Right ventricle myocardium superior (tissue), 1 donor: ENCODE measurements around the gene SORT1. TPM values are rescaled to one million over a fixed set of nuclear protein-coding genes. Genes with fewer than 3 reads are reported as not detected.
"Not testable (repeated sequence)": the region's sequence is repeated elsewhere in the genome, so short reads cannot be mapped to it uniquely, and the experiment has no call there.

Experiments used
- ATAC-seq: fragments of 200-7000 bp; cut with Tn5 transposase; one replicate; pipeline ENCODE4 v1.9.1; 2020; ENCODE audit warnings: mild to moderate bottlenecking; ENCODE audit not compliant: poor library complexity
- DNase-seq: peaks from one replicate; pipeline ENCODE4 v3.0.0-alpha.2; 2020
- intact Hi-C: fragments of 100-400 bp; cut with DNase I; formaldehyde crosslinking; loops from one replicate; pipeline ENCODE4 v1.11.2; 2022
- long read RNA-seq: library from polyadenylated mRNA; unstranded; transcript quantifications from one replicate; pipeline ENCODE4 v2.0.0, GENCODE V29; 2021
- total RNA-seq: library from RNA; stranded (reverse); fragmentation: NEBNext Ultra II Directional; extraction: Animal tissue kit (Norgen Biotek cat#: 25700); gene quantifications from one replicate; pipeline ENCODE4 v1.2.1, GENCODE V29; 2021
- donor health status: DM: no; HTN: yes; CAD: no; lungs with severe emphysema.

SORT1 gene
- total RNA-seq, result 127 TPM
- long read RNA-seq, full-length matches to known transcripts, result 80 of 200 reads
- long read RNA-seq, partial matches to known transcripts, result 7 of 200 reads
- long read RNA-seq, other reads (novel, unspliced or antisense), result 113 of 200 reads

- ATAC-seq (peak; percentile 88), DNase-seq (peak; percentile 91)
- intact Hi-C loops, result loop anchor here (2.0 to 5.0 kb wide), 2 partner anchors 45 to 121 kb away; no protein-coding TSS in a partner anchor
Observed at GRCh38 chr1:109397581-109398342, at the start of gene SORT1. Gene SORT1 (minus strand): TSS chr1:109397918. CDS start chr1:109397892, 26 bp downstream.

- intact Hi-C loops, result loop anchor here (10.0 kb wide), 1 partner anchor 79 kb away; no protein-coding TSS in a partner anchor
- not testable (repeated sequence) for ATAC-seq, DNase-seq
Observed at GRCh38 chr1:109445949-109446695, 48.4 kb upstream of the SORT1 start.

- intact Hi-C loops, result loop anchor here (10.0 kb wide), 1 partner anchor 80 kb away; no protein-coding TSS in a partner anchor
- ATAC-seq (no peak), DNase-seq (no peak)
Observed at GRCh38 chr1:109444346-109444745, 46.6 kb upstream of the SORT1 start.

GRCh38 chr1:109443476-109443875 lies 45.8 kb upstream of the SORT1 start:
- no peak for DNase-seq
- intact Hi-C loops, result loop anchor here (10.0 kb wide), 1 partner anchor 81 kb away; no protein-coding TSS in a partner anchor
- no peak for ATAC-seq

- intact Hi-C loops, result loop anchor here (10.0 kb wide), 1 partner anchor 84 kb away; no protein-coding TSS in a partner anchor
- no peak for ATAC-seq
- DNase-seq, result no peak
Observed at GRCh38 chr1:109441069-109441468, 43.4 kb upstream of the SORT1 start.

- intact Hi-C loops, result no loop called here
- DNase-seq (no peak), ATAC-seq (no peak)
Observed at GRCh38 chr1:109438798-109439297, 41.1 kb upstream of the SORT1 start.

- ATAC-seq (no peak), DNase-seq (no peak)
- intact Hi-C loops, result no loop called here
Observed at GRCh38 chr1:109434484-109434883, 36.8 kb upstream of the SORT1 start.

- DNase-seq (no peak), ATAC-seq (no peak)
- intact Hi-C loops, result no loop called here
Observed at GRCh38 chr1:109433322-109433721, 35.6 kb upstream of the SORT1 start.

- intact Hi-C loops, result no loop called here
- DNase-seq (no peak), ATAC-seq (no peak)
Observed at GRCh38 chr1:109432336-109432735, 34.6 kb upstream of the SORT1 start.

- intact Hi-C loops, result no loop called here
- ATAC-seq (no peak), DNase-seq (no peak)
Observed at GRCh38 chr1:109427171-109427467, 29.4 kb upstream of the SORT1 start.

- DNase-seq (peak; percentile 98), ATAC-seq (peak; percentile 99)
- intact Hi-C loops, result no loop called here
Observed at GRCh38 chr1:109426281-109427170, 28.8 kb upstream of the SORT1 start, which contains the start of gene PSMA5. Gene PSMA5 (minus strand): TSS chr1:109426448. CDS start chr1:109426330, 118 bp downstream.

- intact Hi-C loops, result no loop called here
- no peak for DNase-seq
Observed at GRCh38 chr1:109425391-109426280, 27.9 kb upstream of the SORT1 start.

GRCh38 chr1:109423498-109423897 lies 25.8 kb upstream of the SORT1 start:
- ATAC-seq (no peak), DNase-seq (no peak)
- intact Hi-C loops, result no loop called here

More at GRCh38 chr1:109425391-109426280, 27.9 kb upstream of the SORT1 start:
- ATAC-seq, result peak; percentile 49

GRCh38 chr1:109412551-109412950 lies 14.8 kb upstream of the SORT1 start:
- intact Hi-C loops, result no loop called here
- no peak for ATAC-seq
- no peak for DNase-seq

- intact Hi-C loops, result loop anchor here (5.0 kb wide), 1 partner anchor 143 kb away; no protein-coding TSS in a partner anchor
- no peak for ATAC-seq
- no peak for DNase-seq
Observed at GRCh38 chr1:109404838-109405237, 7.1 kb upstream of the SORT1 start.

GRCh38 chr1:109402025-109402424 lies 4.3 kb upstream of the SORT1 start:
- DNase-seq (no peak), ATAC-seq (no peak)
- intact Hi-C loops, result loop anchor here (5.0 kb wide), 1 partner anchor 140 kb away; no protein-coding TSS in a partner anchor

GRCh38 chr1:109400035-109400655 lies 2.4 kb upstream of the SORT1 start:
- intact Hi-C loops, result loop anchor here (5.0 kb wide), 1 partner anchor 138 kb away; no protein-coding TSS in a partner anchor
- ATAC-seq (no peak), DNase-seq (no peak)
